ENCODE data around the gene TBC1D3B.
"Not testable (repeated sequence)": the region's sequence is repeated elsewhere in the genome, so short reads cannot be mapped to it uniquely, and the experiment has no call there.

TBC1D3B gene

DNA sequence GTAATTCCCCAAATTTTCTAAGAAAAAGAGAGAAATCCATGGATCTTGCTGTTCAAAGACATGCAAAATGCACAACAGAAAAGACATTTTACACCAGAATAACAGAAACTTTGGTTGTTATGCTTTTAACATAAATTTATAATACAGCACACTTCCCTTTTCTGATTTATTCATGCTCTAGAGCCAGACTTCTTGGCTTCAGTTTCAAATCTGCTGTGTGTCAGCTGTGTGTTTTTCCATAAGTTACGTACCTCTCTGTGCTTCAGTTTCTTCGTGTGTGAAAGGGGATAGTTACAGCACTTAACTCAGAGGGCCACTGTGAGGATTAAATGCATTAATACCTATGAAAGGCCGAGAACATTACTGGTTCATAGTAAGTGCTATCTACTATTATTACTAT is 26.9 kb upstream of the TBC1D3B start:
- in situ Hi-C loops (cut with MboI; ENCODE audit: low sequenced_read_pairs, unreplicated experiment), result no loop called here
- no peak for DNase-seq (ENCODE audit: low spot score)
- no peak for TF ChIP-seq CTCF (IDR thresholded peaks at IDR 0.05; ENCODE audit: borderline replicate concordance, control extremely low read depth, extremely low read depth, insufficient read depth, missing control alignments)

GRCh38 chr17:36201506-36201905 is 25.1 kb upstream of the TBC1D3B start:
- in situ Hi-C loops (cut with MboI; ENCODE audit: low sequenced_read_pairs, unreplicated experiment); DNase-seq (ENCODE audit: low spot score): not testable (repeated sequence)

DNA sequence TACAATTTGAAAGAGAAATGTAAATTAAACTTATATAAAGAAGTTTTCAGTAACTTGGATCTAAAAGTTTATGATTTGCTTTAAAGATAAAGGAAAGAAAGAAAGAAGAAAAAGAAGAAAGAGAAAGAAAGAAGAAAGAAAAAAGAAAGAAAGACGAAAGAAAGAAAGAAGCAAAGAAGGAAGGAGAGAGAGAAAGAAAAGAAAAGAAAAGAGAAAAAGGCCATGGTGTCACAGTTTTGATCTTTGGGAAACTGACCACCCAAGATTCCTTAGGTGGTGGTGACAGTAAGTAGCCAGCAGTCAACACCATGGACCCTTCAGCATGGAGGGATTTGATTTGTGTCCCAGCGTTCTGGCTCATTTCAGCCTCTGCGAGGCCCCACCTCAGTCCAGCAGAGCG is 24.7 kb upstream of the TBC1D3B start:
- DNase-seq (ENCODE audit: low spot score); in situ Hi-C loops (cut with MboI; ENCODE audit: low sequenced_read_pairs, unreplicated experiment): not testable (repeated sequence)

DNA sequence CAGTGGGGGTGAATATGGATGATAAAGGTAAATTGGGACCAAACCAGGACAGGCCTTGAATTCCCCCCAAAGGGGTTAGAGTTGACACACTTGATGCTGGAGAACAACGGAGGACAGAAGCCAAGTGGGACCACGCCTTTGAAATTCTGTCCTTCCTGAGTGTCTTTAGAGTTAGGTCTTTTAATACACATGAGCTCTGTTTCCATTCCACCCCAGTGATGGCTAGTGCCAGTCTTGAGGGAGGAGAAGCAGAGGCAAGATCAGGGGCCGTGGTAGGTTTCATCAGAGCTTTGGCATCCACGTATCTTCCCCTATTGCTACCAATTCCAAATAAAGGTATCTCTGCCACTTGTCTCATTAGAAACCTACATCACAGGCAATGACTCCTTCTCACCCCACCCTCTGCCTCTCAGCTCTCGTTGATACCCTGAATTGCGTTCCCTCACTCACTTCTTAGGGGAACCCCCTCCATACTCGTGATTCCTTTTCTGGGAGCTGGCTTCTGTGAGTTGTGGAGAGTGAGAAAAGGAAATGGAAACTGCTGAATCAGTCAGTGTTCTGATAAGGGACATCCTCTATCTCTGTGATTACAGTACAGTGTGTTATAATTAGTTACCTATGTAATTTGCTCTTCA is 22.5 kb upstream of the TBC1D3B start:
- no peak for TF ChIP-seq CTCF (IDR thresholded peaks at IDR 0.05; ENCODE audit: borderline replicate concordance, control extremely low read depth, extremely low read depth, insufficient read depth, missing control alignments)
- in situ Hi-C loops (cut with MboI; ENCODE audit: low sequenced_read_pairs, unreplicated experiment), result no loop called here
- no peak for DNase-seq (ENCODE audit: low spot score)

DNA sequence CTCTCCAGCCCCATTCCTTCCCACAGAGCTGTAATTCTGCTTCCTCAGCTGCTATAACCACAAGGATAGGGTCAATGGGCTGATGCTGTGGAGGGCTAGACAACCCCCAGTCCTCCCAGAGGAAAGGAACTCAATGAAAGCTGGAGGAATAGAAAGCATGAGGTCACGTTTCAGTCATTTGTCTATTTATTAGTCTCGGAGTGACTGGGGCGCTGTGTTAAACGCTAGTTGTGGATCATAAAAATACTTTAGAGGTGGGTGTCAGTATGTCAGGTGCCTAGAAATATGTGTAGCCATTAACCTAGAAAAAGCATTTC is 20.9 kb upstream of the TBC1D3B start:
- no peak for DNase-seq (ENCODE audit: low spot score)
- in situ Hi-C loops (cut with MboI; ENCODE audit: low sequenced_read_pairs, unreplicated experiment), result no loop called here

GRCh38 chr17:36196131-36196486 is 19.7 kb upstream of the TBC1D3B start:
- in situ Hi-C loops (cut with MboI; ENCODE audit: low sequenced_read_pairs, unreplicated experiment), result no loop called here
- no peak for DNase-seq (ENCODE audit: low spot score)
- no peak for TF ChIP-seq CTCF (IDR thresholded peaks at IDR 0.05; ENCODE audit: borderline replicate concordance, control extremely low read depth, extremely low read depth, insufficient read depth, missing control alignments)

More for the DNA sequence above, 20.9 kb upstream of the TBC1D3B start:
- no peak for TF ChIP-seq CTCF (IDR thresholded peaks at IDR 0.05; ENCODE audit: borderline replicate concordance, control extremely low read depth, extremely low read depth, insufficient read depth, missing control alignments)

- in situ Hi-C loops (cut with MboI; ENCODE audit: low sequenced_read_pairs, unreplicated experiment), result no loop called here
- no peak for DNase-seq (ENCODE audit: low spot score)
- TF ChIP-seq CTCF (IDR thresholded peaks at IDR 0.05; ENCODE audit: borderline replicate concordance, control extremely low read depth, extremely low read depth, insufficient read depth, missing control alignments), result no peak
These were observed 19.1 kb upstream of the TBC1D3B start for GRCh38 chr17:36195434-36196130.

- in situ Hi-C loops (cut with MboI; ENCODE audit: low sequenced_read_pairs, unreplicated experiment), result not testable (repeated sequence)
These were observed 18.5 kb upstream of the TBC1D3B start for GRCh38 chr17:36194832-36195433.

DNA sequence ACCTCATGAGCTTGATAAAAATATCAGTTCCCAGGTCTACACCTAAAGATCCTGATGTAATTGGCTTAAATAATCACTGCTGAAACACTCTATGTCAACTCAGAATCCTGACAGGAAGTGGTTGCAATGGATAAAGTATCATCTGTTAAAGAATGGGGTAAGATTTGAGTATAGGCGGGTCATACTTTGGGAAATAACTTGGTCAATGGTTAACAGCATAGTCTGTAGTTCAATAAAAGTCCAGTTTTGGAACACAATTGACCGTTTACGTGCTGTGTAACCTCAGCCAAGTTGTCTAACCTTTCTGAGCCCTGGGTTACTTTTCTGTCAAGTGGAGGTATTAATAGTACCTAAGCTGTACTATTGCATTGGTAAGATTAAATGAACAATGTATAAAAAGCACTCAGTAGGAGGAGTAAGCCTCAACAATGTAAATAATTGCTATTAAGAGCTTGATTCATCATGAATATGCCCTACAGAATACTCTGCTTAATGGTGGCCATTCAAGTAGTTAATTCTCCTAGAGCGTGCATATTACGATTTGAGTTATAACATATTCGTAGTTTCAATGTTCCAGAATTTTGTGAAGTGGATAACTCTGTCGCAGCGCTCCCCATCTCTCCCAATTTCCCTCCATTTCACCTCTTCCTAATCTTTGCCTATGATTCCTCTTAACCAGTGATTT is 17.9 kb upstream of the TBC1D3B start:
- in situ Hi-C loops (cut with MboI; ENCODE audit: low sequenced_read_pairs, unreplicated experiment); DNase-seq (ENCODE audit: low spot score): not testable (repeated sequence)

More at GRCh38 chr17:36194832-36195433, 18.5 kb upstream of the TBC1D3B start:
- not testable (repeated sequence) for DNase-seq (ENCODE audit: low spot score)

Data from GM13976 (cell line).